Endothelial cell of umbilical vein (primary cell): ENCODE measurements around the gene TNFRSF11A. TPM values are rescaled to one million over a fixed set of nuclear protein-coding genes. Genes with fewer than 3 reads are reported as not detected.

Source experiments
- BruUV-seq: library from RNA; stranded (reverse); fragments of 400-500 nt; replicated peaks from 2 replicates; lab custom pipeline; 2021; lab: Mats Ljungman, UMichigan
- CTCF ChIA-PET: fragments of 300-600, 350-600 bp; sonication (Branson Sonifier 250); formaldehyde crosslinking; loops from one replicate; lab custom pipeline; 2021; ENCODE audit warnings: antibody characterized with exemption, inconsistent platforms; lab: Charles Lee
- POLR2A ChIA-PET: fragments of 300-600, 350-600 bp; sonication (Branson Sonifier 250); formaldehyde crosslinking; loops from one replicate; lab custom pipeline; 2021; ENCODE audit warnings: antibody characterized with exemption, inconsistent platforms; lab: Charles Lee
- DNase-seq: peaks from one replicate; pipeline ENCODE4 v3.0.0-alpha.2; 2011; ENCODE audit warnings: low read depth, low spot score
- FAIRE-seq: peaks from 2 replicates; lab custom pipeline; 2011; peaks lifted over from hg19 to GRCh38; lab: Jason Lieb, UNC
- H2AFZ ChIP-seq: 2 replicates; pipeline ENCODE4 v1.6.0; 2012; ENCODE audit warnings: low read depth, low read length, control low read depth, inconsistent platforms
- H3K27ac ChIP-seq: 2 replicates; pipeline ENCODE4 v1.5.1; 2011; ENCODE audit warnings: low read depth, mild to moderate bottlenecking, control low read depth, low read length, moderate library complexity; ENCODE audit not compliant: insufficient read depth
- H3K27me3 ChIP-seq, 2 experiments: 2 replicates each; pipeline versions ENCODE4 v1.6.0 to v1.6.1; 2011; ENCODE audit warnings: low read length in 2 of 2, mixed read lengths in 1 of 2; ENCODE audit not compliant: control insufficient read depth in 2 of 2, insufficient read depth in 2 of 2
- H3K36me3 ChIP-seq, 2 experiments: 2 replicates in 1 of 2; 3 replicates in 1 of 2; pipeline ENCODE4 v1.5.1; 2011; ENCODE audit warnings: low read length in 2 of 2, mild to moderate bottlenecking in 1 of 2, moderate library complexity in 1 of 2; ENCODE audit not compliant: control insufficient read depth in 2 of 2, insufficient read depth in 2 of 2; ENCODE audit errors: extremely low read depth in 1 of 2
- H3K4me1 ChIP-seq: 3 replicates; pipeline ENCODE4 v1.5.1; 2011; ENCODE audit warnings: mild to moderate bottlenecking, low read length; ENCODE audit not compliant: control insufficient read depth, insufficient read depth; ENCODE audit errors: extremely low read depth
- H3K4me2 ChIP-seq: 2 replicates; pipeline ENCODE4 v1.6.1; 2011; ENCODE audit warnings: low read length, control low read depth, mixed read lengths; ENCODE audit not compliant: insufficient read depth
- H3K4me3 ChIP-seq, 3 experiments: fragments of 200-600 bp in 1 of 3; sonication (generic), shearing (Covaris generic) in 1 of 3; replicated peaks in 1 of 3; 2 replicates each; pipeline ENCODE4 v1.5.1; 2011 to 2016; ENCODE audit warnings: control low read depth in 3 of 3, low read length in 3 of 3, mild to moderate bottlenecking in 2 of 3, inconsistent platforms in 1 of 3, low read depth in 1 of 3, moderate library complexity in 1 of 3; ENCODE audit not compliant: insufficient read depth in 1 of 3
- H3K79me2 ChIP-seq: 2 replicates; pipeline ENCODE4 v1.6.0; 2012; ENCODE audit warnings: low read length, inconsistent platforms; ENCODE audit not compliant: control insufficient read depth, insufficient read depth
- H3K9ac ChIP-seq: replicated peaks from 2 replicates; pipeline ENCODE3; 2011; ENCODE audit warnings: low read length, control low read depth; ENCODE audit not compliant: insufficient read depth; ENCODE audit errors: extremely low read depth
- H3K9me1 ChIP-seq: replicated peaks from 3 replicates; pipeline ENCODE4 v1.6.0; 2011; ENCODE audit warnings: mild to moderate bottlenecking, low read length; ENCODE audit not compliant: control insufficient read depth, insufficient read depth; ENCODE audit errors: extremely low read depth
- H3K9me3 ChIP-seq: replicated peaks from 2 replicates; pipeline ENCODE4 v1.5.1; 2012; ENCODE audit warnings: low read length, inconsistent platforms; ENCODE audit not compliant: control insufficient read depth, insufficient read depth
- H4K20me1 ChIP-seq: replicated peaks from 2 replicates; pipeline ENCODE3; 2011; ENCODE audit warnings: mild to moderate bottlenecking, low read length; ENCODE audit not compliant: control insufficient read depth, insufficient read depth; ENCODE audit errors: extremely low read depth
- EZH2 ChIP-seq: IDR thresholded peaks from 2 replicates; pipeline ENCODE4 v1.6.1; 2012; ENCODE audit warnings: borderline replicate concordance, low read depth, mild to moderate bottlenecking, moderate library complexity, low read length, inconsistent platforms; ENCODE audit not compliant: severe bottlenecking
- FOS ChIP-seq: IDR thresholded peaks from 2 replicates; pipeline ENCODE4 v1.6.1; 2011; ENCODE audit warnings: mild to moderate bottlenecking, low read length, moderate library complexity, borderline replicate concordance; ENCODE audit not compliant: insufficient read depth
- GATA2 ChIP-seq: IDR thresholded peaks from 2 replicates; pipeline ENCODE4 v1.7.0; 2011; ENCODE audit warnings: low read depth, mild to moderate bottlenecking, moderate library complexity, mixed read lengths, low read length; ENCODE audit not compliant: insufficient read length, insufficient read depth
- MAX ChIP-seq: IDR thresholded peaks from 2 replicates; pipeline ENCODE4 v1.6.1; 2011; ENCODE audit not compliant: insufficient read depth, insufficient read length
- POLR2A ChIP-seq: IDR thresholded peaks from 2 replicates; pipeline ENCODE4 v1.6.1; 2012; ENCODE audit warnings: low read depth, mild to moderate bottlenecking, control low read depth, low read length
- dilution Hi-C: fragments of 300-500 bp; cut with MboI; formaldehyde crosslinking; loops from one replicate; pipeline ENCODE4 v1.15.0; 2019; ENCODE audit warnings: low sequenced_read_pairs; ENCODE audit not compliant: extremely low pct_ligation_motif_present
- intact Hi-C: fragments of 100-400 bp; cut with micrococcal nuclease; formaldehyde crosslinking; loops from one replicate; pipeline ENCODE4 v1.10.0; 2022
- polyA plus RNA-seq, 4 experiments: library from polyadenylated mRNA; depleted of rRNA in 3 of 4; stranded (reverse) in 3 of 4; unstranded in 1 of 4; fragments of >200 nt; gene quantifications; 2 replicates each; pipeline versions ENCODE4 v1.2.1 to v1.2.3, GENCODE V29; 2011 to 2012; ENCODE audit warnings: missing spikeins in 1 of 4
- total RNA-seq: library from RNA; stranded (reverse); gene quantifications from 2 replicates; pipeline ENCODE4 v1.2.3, GENCODE V29; 2021

Gene TNFRSF11A
- total and polyA plus RNA-seq, 2 donors (not counting 3 experiments of a cell fraction or from before 2014, with no cell fraction given): 10.4 to 11.1 TPM

- FAIRE-seq (peak; percentile 80), DNase-seq (peak; percentile 57)
- Histone ChIP-seq H3K9ac (peak overlapping the region; percentile 17), H3K27me3 (no peaks in the 10 kb centered on the region), H3K4me3 (no peak overlapping the region), H3K9me3 (no peaks in the 10 kb centered on the region), H3K36me3 (no peaks in the 10 kb centered on the region), H3K27ac (peak overlapping the region; percentile 65), H2AFZ (peak overlapping the region; percentile 77), H3K79me2 (no peaks in the 10 kb centered on the region), H3K4me2 (peak overlapping the region; percentile 57), H3K9me1 (no peaks in the 10 kb centered on the region), H4K20me1 (no peaks in the 10 kb centered on the region), H3K4me1 (peaks cover 22% of the 10 kb centered on the region)
- BruUV-seq: TSS peak; percentile 64
- ChIA-PET CTCF (interaction anchor here (0.6 to 4.2 kb wide), 12 partner anchors 8 to 251 kb away, joined by 3 to 57 read pairs (median 6); partner anchors contain the start of genes PIGN, RELCH and ZCCHC2), POLR2A (interaction anchor here (1.4 kb wide), 1 partner anchor 86 kb away, joined by 4 read pairs; the partner anchor contains the start of gene ZCCHC2)
- dilution Hi-C loops (no loop called here), intact Hi-C loops (loop anchor here (1.0 kb wide), 2 partner anchors 13 to 147 kb away; no protein-coding TSS in a partner anchor)
- TF ChIP-seq MAX: no peak
- no peak for TF ChIP-seq EZH2
- no peak for TF ChIP-seq GATA2
- TF ChIP-seq POLR2A: no peak
Observed at GRCh38 chr18:62437235-62438017, 112.3 kb downstream of the TNFRSF11A start.

- H4K20me1 ChIP-seq: no peaks in the 10 kb centered on the region
- no TSS peak for BruUV-seq
- dilution Hi-C loops (no loop called here), intact Hi-C loops (no loop called here)
- peak overlapping the region; percentile 65 for H3K27ac ChIP-seq
- H3K36me3 ChIP-seq: no peaks in the 10 kb centered on the region
- no peaks in the 10 kb centered on the region for H3K27me3 ChIP-seq
- ChIA-PET POLR2A (interaction anchor here (1.4 kb wide), 1 partner anchor 85 kb away, joined by 4 read pairs; the partner anchor contains the start of gene ZCCHC2), CTCF (interaction anchor here (0.6 to 4.2 kb wide), 11 partner anchors 9 to 251 kb away, joined by 3 to 57 read pairs (median 6); partner anchors contain the start of genes PIGN, RELCH and ZCCHC2)
- TF ChIP-seq FOS: no peak
- H3K79me2 ChIP-seq: no peaks in the 10 kb centered on the region
- H3K9me1 ChIP-seq: no peaks in the 10 kb centered on the region
- H2AFZ ChIP-seq: peak overlapping the region; percentile 77
- no peak overlapping the region for H3K9ac ChIP-seq
- peak overlapping the region; percentile 57 for H3K4me2 ChIP-seq
- H3K9me3 ChIP-seq: no peaks in the 10 kb centered on the region
- peak; percentile 4 for FAIRE-seq
- peaks cover 22% of the 10 kb centered on the region for H3K4me1 ChIP-seq
- no peak overlapping the region for H3K4me3 ChIP-seq
- DNase-seq: no peak
Observed at GRCh38 chr18:62438018-62438329, 112.9 kb downstream of the TNFRSF11A start.
